Astrocyte (in vitro differentiated cells and primary cell): ENCODE data around the gene CD40. TPM values are rescaled to one million over a fixed set of nuclear protein-coding genes. Genes with fewer than 3 reads are reported as not detected.

ENCODE experiments used
- DNase-seq: peaks from one replicate; pipeline ENCODE4 v3.0.0-alpha.2; 2010; ENCODE audit warnings: low read depth
- FAIRE-seq: peaks from 2 replicates; lab custom pipeline; 2011; peaks lifted over from hg19 to GRCh38; lab: Jason Lieb, UNC
- H2AFZ ChIP-seq: 2 replicates; pipeline ENCODE4 v1.6.0; 2012; ENCODE audit warnings: low read depth, low read length, inconsistent platforms
- H3K27ac ChIP-seq: 2 replicates; pipeline ENCODE4 v1.5.1; 2011; ENCODE audit warnings: low read depth, low read length, inconsistent platforms
- H3K27me3 ChIP-seq: 2 replicates; pipeline ENCODE4 v1.6.0; 2011; ENCODE audit warnings: low read length, inconsistent platforms; ENCODE audit not compliant: insufficient read depth
- H3K36me3 ChIP-seq: 2 replicates; pipeline ENCODE4 v1.5.1; 2011; ENCODE audit warnings: low read length, inconsistent platforms; ENCODE audit not compliant: insufficient read depth
- H3K4me1 ChIP-seq: 2 replicates; pipeline ENCODE4 v1.5.1; 2011; ENCODE audit warnings: low read length, inconsistent platforms; ENCODE audit not compliant: insufficient read depth
- H3K4me2 ChIP-seq: 2 replicates; pipeline ENCODE4 v1.6.0; 2012; ENCODE audit warnings: low read length, inconsistent platforms
- H3K4me3 ChIP-seq: 2 replicates; pipeline ENCODE4 v1.5.1; 2011; ENCODE audit warnings: low read depth, mild to moderate bottlenecking, low read length, inconsistent platforms; ENCODE audit not compliant: insufficient read depth
- H3K79me2 ChIP-seq: 2 replicates; pipeline ENCODE4 v1.6.0; 2012; ENCODE audit warnings: mild to moderate bottlenecking, low read length, inconsistent platforms; ENCODE audit not compliant: insufficient read depth
- H3K9ac ChIP-seq: 2 replicates; pipeline ENCODE4 v1.6.0; 2012; ENCODE audit warnings: mild to moderate bottlenecking, low read length, inconsistent platforms
- H3K9me3 ChIP-seq: 2 replicates; pipeline ENCODE4 v1.5.1; 2012; ENCODE audit warnings: low read depth, mild to moderate bottlenecking, low read length, inconsistent platforms; ENCODE audit not compliant: insufficient read depth
- H4K20me1 ChIP-seq: 2 replicates; pipeline ENCODE4 v1.6.0; 2012; ENCODE audit warnings: low read length, inconsistent platforms; ENCODE audit not compliant: insufficient read depth
- H3K27ac Mint-ChIP-seq: one replicate; pipeline ENCODE4 v1.8.0; 2021; ENCODE audit warnings: mild to moderate bottlenecking, mixed read lengths; ENCODE audit not compliant: unreplicated experiment
- H3K27me3 Mint-ChIP-seq: one replicate; pipeline ENCODE4 v1.8.0; 2021; ENCODE audit warnings: low read depth, mixed read lengths; ENCODE audit not compliant: unreplicated experiment
- H3K36me3 Mint-ChIP-seq: one replicate; pipeline ENCODE4 v1.8.0; 2021; ENCODE audit warnings: low read depth, mixed read lengths; ENCODE audit not compliant: unreplicated experiment
- H3K4me1 Mint-ChIP-seq: one replicate; pipeline ENCODE4 v1.8.0; 2021; ENCODE audit warnings: low read depth, mixed read lengths; ENCODE audit not compliant: unreplicated experiment
- H3K4me3 Mint-ChIP-seq: one replicate; pipeline ENCODE4 v1.8.0; 2021; ENCODE audit warnings: mild to moderate bottlenecking, moderate library complexity, mixed read lengths; ENCODE audit not compliant: unreplicated experiment
- H3K9me3 Mint-ChIP-seq: one replicate; pipeline ENCODE4 v1.8.0; 2021; ENCODE audit warnings: mild to moderate bottlenecking, mixed read lengths; ENCODE audit not compliant: unreplicated experiment
- CTCF ChIP-seq: IDR thresholded peaks from 2 replicates; pipeline ENCODE4 v1.5.1; 2011; ENCODE audit warnings: low read depth, mild to moderate bottlenecking, inconsistent platforms, low read length, moderate library complexity; ENCODE audit not compliant: insufficient read depth
- EZH2 ChIP-seq: IDR thresholded peaks from 2 replicates; pipeline ENCODE4 v1.6.1; 2012; ENCODE audit warnings: mild to moderate bottlenecking, low read length, inconsistent platforms; ENCODE audit not compliant: insufficient read depth
- total RNA-seq: library from RNA; stranded (reverse); gene quantifications from 2 replicates; pipeline ENCODE4 v1.2.1, GENCODE V29; 2021

Gene CD40
- total RNA-seq, 1 donor from 2014 or later: 2.3 TPM

- H3K27me3 Mint-ChIP-seq: peaks cover 44% of the 10 kb centered on the region
- no peak overlapping the region for H3K27ac Mint-ChIP-seq
- Histone ChIP-seq H3K36me3 (no peaks in the 10 kb centered on the region), H3K79me2 (no peaks in the 10 kb centered on the region), H2AFZ (no peak overlapping the region), H3K9ac (no peak overlapping the region), H3K27ac (no peak overlapping the region), H3K4me2 (no peak overlapping the region), H3K9me3 (no peaks in the 10 kb centered on the region), H3K4me3 (no peak overlapping the region), H3K4me1 (no peaks in the 10 kb centered on the region), H3K27me3 (peaks cover under 1% of the 10 kb centered on the region), H4K20me1 (no peaks in the 10 kb centered on the region)
- DNase-seq (no peak), FAIRE-seq (no peak)
- no peaks in the 10 kb centered on the region for H3K4me1 Mint-ChIP-seq
- no peaks in the 10 kb centered on the region for H3K36me3 Mint-ChIP-seq
- TF ChIP-seq EZH2 (no peak), CTCF (no peak)
- no peak overlapping the region for H3K4me3 Mint-ChIP-seq
- H3K9me3 Mint-ChIP-seq: no peaks in the 10 kb centered on the region
These were observed 33.8 kb downstream of the CD40 start for GRCh38 chr20:46151936-46152335.

GRCh38 chr20:46152824-46153586 is 34.9 kb downstream of the CD40 start:
- TF ChIP-seq EZH2: no peak
- TF ChIP-seq CTCF: no peak
- Mint-ChIP-seq H3K36me3 (no peaks in the 10 kb centered on the region), H3K27me3 (peaks cover 40% of the 10 kb centered on the region), H3K27ac (no peak overlapping the region), H3K4me1 (no peaks in the 10 kb centered on the region), H3K4me3 (no peak overlapping the region), H3K9me3 (no peaks in the 10 kb centered on the region)
- H3K9me3 ChIP-seq: no peaks in the 10 kb centered on the region
- H3K36me3 ChIP-seq: no peaks in the 10 kb centered on the region
- H3K4me3 ChIP-seq: no peak overlapping the region
- peaks cover 5% of the 10 kb centered on the region for H3K27me3 ChIP-seq
- no peak overlapping the region for H3K4me2 ChIP-seq
- DNase-seq: no peak
- H3K79me2 ChIP-seq: no peaks in the 10 kb centered on the region
- no peak overlapping the region for H3K9ac ChIP-seq
- no peak for FAIRE-seq
- no peak overlapping the region for H3K27ac ChIP-seq
- no peak overlapping the region for H2AFZ ChIP-seq
- H3K4me1 ChIP-seq: no peaks in the 10 kb centered on the region
- H4K20me1 ChIP-seq: no peaks in the 10 kb centered on the region

GRCh38 chr20:46154305-46154704 is 36.2 kb downstream of the CD40 start:
- no peak overlapping the region for H3K27ac ChIP-seq
- no peaks in the 10 kb centered on the region for H4K20me1 ChIP-seq
- Mint-ChIP-seq H3K9me3 (peaks cover 4% of the 10 kb centered on the region), H3K27me3 (peaks cover 42% of the 10 kb centered on the region), H3K27ac (no peak overlapping the region), H3K4me1 (no peaks in the 10 kb centered on the region), H3K36me3 (no peaks in the 10 kb centered on the region), H3K4me3 (no peak overlapping the region)
- H3K4me3 ChIP-seq: no peak overlapping the region
- H3K4me1 ChIP-seq: no peaks in the 10 kb centered on the region
- no peak overlapping the region for H2AFZ ChIP-seq
- H3K36me3 ChIP-seq: no peaks in the 10 kb centered on the region
- no peak overlapping the region for H3K9ac ChIP-seq
- DNase-seq: no peak
- no peaks in the 10 kb centered on the region for H3K9me3 ChIP-seq
- FAIRE-seq: no peak
- no peaks in the 10 kb centered on the region for H3K79me2 ChIP-seq
- no peak overlapping the region for H3K4me2 ChIP-seq
- no peak for TF ChIP-seq CTCF
- H3K27me3 ChIP-seq: peaks cover 8% of the 10 kb centered on the region
